Gastrocnemius medialis (tissue), 4 donors: ENCODE data around the gene GCSH. TPM values are rescaled to one million over a fixed set of nuclear protein-coding genes. Genes with fewer than 3 reads are reported as not detected.

ENCODE experiments used
- ATAC-seq, 2 donors: fragments of 150-250 bp; one replicate each; pipeline ENCODE4 v1.9.1; 2016
- DNase-seq, 2 donors: peaks; one replicate each; pipeline ENCODE4 v3.0.0-alpha.2; 2019
- H3K27ac ChIP-seq, 4 donors: fragments of 200-600 bp; sonication (generic); 1 replicate in 1 of 4; 2 replicates in 3 of 4; pipeline ENCODE4 v1.5.1; 2016 to 2018; ENCODE audit warnings: mild to moderate bottlenecking in 2 of 4, moderate library complexity in 1 of 4
- H3K27me3 ChIP-seq, 3 donors: fragments of 200-600 bp; sonication (generic) in 2 of 3; 1 replicate in 1 of 3; 2 replicates in 2 of 3; pipeline versions ENCODE4 v1.5.1 to v1.6.0; 2016 to 2019; ENCODE audit warnings: mild to moderate bottlenecking in 1 of 3, moderate library complexity in 1 of 3
- H3K36me3 ChIP-seq, 2 donors: fragments of 200-600 bp; sonication (generic) in 1 of 2; one replicate each; pipeline ENCODE4 v1.5.1; 2017 to 2018
- H3K4me1 ChIP-seq, 2 donors: fragments of 200-600 bp; sonication (generic) in 1 of 2; one replicate each; pipeline ENCODE4 v1.5.1; 2016 to 2017; ENCODE audit warnings: mild to moderate bottlenecking in 2 of 2
- H3K4me3 ChIP-seq, 4 donors: fragments of 200-600 bp; sonication (generic) in 3 of 4; 1 replicate in 1 of 4; 2 replicates in 3 of 4; pipeline ENCODE4 v1.5.1; 2016 to 2019; ENCODE audit warnings: mild to moderate bottlenecking in 2 of 4
- H3K9me3 ChIP-seq, 3 donors: fragments of 200-600 bp; sonication (generic) in 2 of 3; 1 replicate in 1 of 3; 2 replicates in 2 of 3; pipeline ENCODE4 v1.5.1; 2016 to 2019
- CTCF ChIP-seq, 5 experiments: fragments of 450-650 bp in 3 of 5; fragments of 200-600 bp in 2 of 5; sonication (generic) in 2 of 5; IDR thresholded peaks in 4 of 5; conservative IDR thresholded peaks in 1 of 5; 1 replicate in 4 of 5; 2 replicates in 1 of 5; pipeline ENCODE4 v1.5.1; 2016 to 2019; ENCODE audit warnings: antibody characterized with exemption in 5 of 5, mild to moderate bottlenecking in 3 of 5, moderate library complexity in 3 of 5
- POLR2A ChIP-seq, 2 donors: fragments of 450-650 bp; IDR thresholded peaks; one replicate each; pipeline ENCODE4 v1.6.1; 2017; ENCODE audit warnings: antibody characterized with exemption in 2 of 2, mild to moderate bottlenecking in 2 of 2, moderate library complexity in 2 of 2
- in situ Hi-C, 4 donors: fragments of 200-750 bp; cut with MboI; loops; one replicate each; pipeline versions ENCODE4 v1.15.0 to v1.8.0; 2017; ENCODE audit warnings: low sequenced_read_pairs in 4 of 4
- intact Hi-C: fragments of 100-400 bp; cut with DNase I; formaldehyde crosslinking; loops from one replicate; pipeline ENCODE4 v1.15.1; 2023; ENCODE audit warnings: low total_unique reads
- total RNA-seq, 4 donors: library from RNA; depleted of rRNA; stranded (reverse); fragments of >200 nt; gene quantifications; one replicate each; pipeline versions ENCODE4 v1.1.0 to v1.2.3, GENCODE V29; 2016

GCSH gene
- total RNA-seq, 4 donors from 2014 or later = 18.5 to 40.4 (median 30.9) TPM

- intact Hi-C loops (no loop called here), in situ Hi-C loops (no loop called here)
Observed at GRCh38 chr16:81066681-81067080, 29.5 kb downstream of the GCSH start.

GRCh38 chr16:81061871-81062608, 34.2 kb downstream of the GCSH start:
- no peak for DNase-seq
- Histone ChIP-seq H3K4me1 (no peaks in the 10 kb centered on the region), H3K27me3 (no peaks in the 10 kb centered on the region), H3K36me3 (no peaks in the 10 kb centered on the region), H3K4me3 (no peak overlapping the region), H3K9me3 (no peaks in the 10 kb centered on the region), H3K27ac (no peak overlapping the region)
- in situ Hi-C loops = no loop called here
- TF ChIP-seq POLR2A (IDR thresholded peaks at IDR 0.05) (no peak), CTCF (IDR thresholded peaks at IDR 0.05 in 4 of 5, conservative IDR thresholded peaks at IDR 0.05 in 1 of 5) (no peak)
- no peak for ATAC-seq
- intact Hi-C loops = no loop called here

More at GRCh38 chr16:81066681-81067080, 29.5 kb downstream of the GCSH start:
- no peak for TF ChIP-seq CTCF (IDR thresholded peaks at IDR 0.05 in 4 of 5, conservative IDR thresholded peaks at IDR 0.05 in 1 of 5)
- TF ChIP-seq POLR2A (IDR thresholded peaks at IDR 0.05) = no peak
- Histone ChIP-seq H3K36me3 (no peaks in the 10 kb centered on the region), H3K4me3 (no peak overlapping the region), H3K27ac (no peak overlapping the region), H3K27me3 (no peaks in the 10 kb centered on the region), H3K9me3 (no peaks in the 10 kb centered on the region), H3K4me1 (no peaks in the 10 kb centered on the region)
- ATAC-seq (no peak), DNase-seq (no peak)

GRCh38 chr16:81061307-81061640, 34.9 kb downstream of the GCSH start:
- in situ Hi-C loops = no loop called here
- TF ChIP-seq CTCF (IDR thresholded peaks at IDR 0.05 in 4 of 5, conservative IDR thresholded peaks at IDR 0.05 in 1 of 5) (no peak), POLR2A (IDR thresholded peaks at IDR 0.05) (no peak)
- intact Hi-C loops = no loop called here

GRCh38 chr16:81060576-81061306, 35.5 kb downstream of the GCSH start:
- Histone ChIP-seq H3K9me3 (no peaks in the 10 kb centered on the region), H3K4me3 (no peak overlapping the region), H3K4me1 (no peaks in the 10 kb centered on the region), H3K27me3 (no peaks in the 10 kb centered on the region), H3K27ac (no peak overlapping the region), H3K36me3 (no peaks in the 10 kb centered on the region)
- no peak for ATAC-seq
- intact Hi-C loops (no loop called here), in situ Hi-C loops (no loop called here)
- DNase-seq = no peak
- TF ChIP-seq POLR2A (IDR thresholded peaks at IDR 0.05) (no peak), CTCF (IDR thresholded peaks at IDR 0.05 in 4 of 5, conservative IDR thresholded peaks at IDR 0.05 in 1 of 5) (no peak)

More at GRCh38 chr16:81061307-81061640, 34.9 kb downstream of the GCSH start:
- ATAC-seq (no peak), DNase-seq (no peak)
- no peaks in the 10 kb centered on the region for H3K9me3 ChIP-seq
- no peak overlapping the region for H3K4me3 ChIP-seq
- H3K36me3 ChIP-seq = no peaks in the 10 kb centered on the region
- no peak overlapping the region for H3K27ac ChIP-seq
- H3K27me3 ChIP-seq = no peaks in the 10 kb centered on the region
- H3K4me1 ChIP-seq = no peaks in the 10 kb centered on the region
